Melanocyte of skin (primary cell): ENCODE results near the gene AP5S1. TPM values are rescaled to one million over a fixed set of nuclear protein-coding genes. Genes with fewer than 3 reads are reported as not detected.

ENCODE experiments used
- total RNA-seq, 2 donors: library from RNA; depleted of rRNA; stranded (reverse); fragments of >200 nt; gene quantifications; 2 replicates each; pipeline ENCODE4 v1.2.3, GENCODE V29; 2012

The AP5S1 gene, protein sequence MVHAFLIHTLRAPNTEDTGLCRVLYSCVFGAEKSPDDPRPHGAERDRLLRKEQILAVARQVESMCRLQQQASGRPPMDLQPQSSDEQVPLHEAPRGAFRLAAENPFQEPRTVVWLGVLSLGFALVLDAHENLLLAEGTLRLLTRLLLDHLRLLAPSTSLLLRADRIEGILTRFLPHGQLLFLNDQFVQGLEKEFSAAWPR
- 10 to 100 TPM; 22.3 to 22.7 TPM for total RNA-seq

DNA sequence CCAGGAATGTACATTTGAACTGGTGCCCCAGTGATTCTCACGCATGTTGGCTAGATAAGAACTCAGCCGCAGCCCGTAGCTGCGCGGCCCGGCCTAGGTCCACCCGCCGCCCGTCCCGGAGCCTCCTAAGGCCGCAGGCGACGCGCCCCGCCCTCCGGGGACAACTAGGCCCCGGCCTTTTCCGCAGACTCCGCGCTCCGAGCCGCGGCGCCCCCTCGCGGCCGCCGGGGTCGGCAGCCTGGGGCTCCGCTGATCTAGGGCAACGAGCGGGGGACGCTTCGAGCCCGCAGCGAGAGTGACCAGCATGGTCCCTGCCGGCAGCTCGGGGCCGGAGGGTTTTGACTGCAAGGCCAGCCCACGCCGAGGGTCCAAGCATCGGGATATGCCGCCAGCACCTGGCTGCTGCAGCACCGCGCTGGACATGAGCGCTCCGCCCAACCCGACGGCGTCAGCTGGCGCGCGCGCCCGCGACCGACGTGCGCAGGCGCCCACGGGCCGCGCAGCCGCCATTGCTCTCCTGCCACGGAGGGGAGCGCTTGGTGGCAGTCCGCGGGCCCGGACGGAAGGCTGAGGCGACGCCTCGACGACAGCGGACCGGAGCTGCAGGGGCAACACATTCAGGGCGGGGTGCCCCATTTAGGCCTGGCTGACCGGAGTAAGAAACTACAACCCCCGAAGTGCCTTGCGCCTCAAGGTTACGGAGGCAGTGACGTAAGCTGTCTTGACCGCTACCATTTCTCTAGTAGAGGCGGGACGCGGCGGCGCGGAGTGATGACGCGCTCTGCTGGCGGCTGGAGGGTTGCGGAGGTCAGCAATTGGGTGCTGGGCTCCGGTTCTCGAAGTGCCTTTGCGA lies at the start of gene AP5S1:
Gene AP5S1, plus strand, starts transcription at position 500 of the 853 bp plus-strand sequence. CDS start 1,571 bp downstream, outside the sequence.

DNA sequence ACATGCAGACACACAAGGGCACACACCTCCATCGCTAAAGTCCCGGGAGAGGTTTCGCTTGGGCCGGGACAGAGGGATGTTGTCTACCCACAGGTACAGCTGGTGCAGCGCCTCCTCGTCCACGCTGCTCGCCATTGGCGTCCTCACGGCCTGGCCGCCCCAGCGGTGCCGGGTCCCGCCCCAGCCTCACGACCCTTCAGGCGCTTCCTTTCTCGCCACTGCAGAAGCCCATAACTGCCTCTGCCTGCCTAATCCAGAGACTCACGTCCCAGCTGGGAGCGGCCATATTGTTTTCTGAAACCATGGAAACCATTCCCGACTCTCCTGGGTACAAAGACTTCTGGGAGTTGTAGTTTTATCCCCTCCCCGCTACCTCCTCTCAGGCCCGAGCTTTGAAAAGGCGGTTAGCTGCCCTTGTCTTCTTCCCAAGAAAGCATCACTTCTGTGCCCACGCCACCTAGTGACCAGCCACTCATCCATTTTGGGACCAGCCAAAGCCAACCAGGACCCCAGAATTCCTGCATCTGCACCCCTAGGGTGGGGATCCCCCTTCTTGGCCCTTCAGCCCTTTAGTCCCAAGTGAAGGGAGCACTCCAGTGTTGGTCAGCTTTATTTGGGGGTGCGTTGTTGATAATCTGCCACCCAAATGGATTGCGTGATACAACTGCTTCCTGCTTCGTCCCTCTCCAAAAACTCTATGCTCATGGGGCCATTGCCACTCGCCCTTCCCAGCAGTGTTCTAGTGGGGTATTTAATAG lies 39.0 kb upstream of the AP5S1 start, which contains the start of gene SPEF1:
Gene SPEF1, minus strand, starts transcription at position 296 of the 758 bp plus-strand sequence. Its CDS starts 161 bp downstream, at position 135.

DNA sequence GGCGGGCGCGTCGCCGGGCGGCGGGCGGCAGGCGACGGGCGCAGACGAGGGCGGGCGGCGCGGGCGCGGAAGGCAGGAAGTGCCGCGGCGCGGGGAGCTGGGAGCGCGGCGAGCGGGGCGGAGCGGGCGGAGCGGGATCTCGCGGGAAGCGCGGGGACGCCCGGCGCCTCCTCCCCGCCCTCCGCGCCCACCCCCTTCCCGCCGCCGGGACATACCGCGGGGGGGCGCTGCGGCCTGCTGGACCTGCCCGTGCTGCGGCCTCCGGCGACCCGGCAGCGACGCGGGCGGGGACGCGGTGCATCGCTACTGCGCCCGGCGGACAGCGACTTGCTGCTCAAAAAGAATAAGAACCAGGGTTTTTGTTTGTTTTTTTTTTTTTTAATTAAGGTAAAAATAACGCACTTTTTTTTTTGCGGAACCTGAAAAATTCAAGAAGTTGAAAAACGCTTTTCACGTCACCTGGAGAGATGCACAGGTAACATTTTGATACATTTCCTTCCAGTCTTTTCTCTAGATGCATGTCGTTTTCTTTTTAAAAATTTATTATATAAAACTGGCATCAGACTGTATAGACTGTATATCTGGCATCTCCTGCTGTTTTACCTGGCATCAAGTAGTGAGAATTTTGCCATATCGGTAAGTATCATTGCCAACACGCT lies 33.6 kb upstream of the AP5S1 start, which contains the start of gene CENPB:
Gene CENPB, minus strand, starts transcription at position 76 of the 659 bp plus-strand sequence. CDS start 257 bp downstream, outside the sequence.

DNA sequence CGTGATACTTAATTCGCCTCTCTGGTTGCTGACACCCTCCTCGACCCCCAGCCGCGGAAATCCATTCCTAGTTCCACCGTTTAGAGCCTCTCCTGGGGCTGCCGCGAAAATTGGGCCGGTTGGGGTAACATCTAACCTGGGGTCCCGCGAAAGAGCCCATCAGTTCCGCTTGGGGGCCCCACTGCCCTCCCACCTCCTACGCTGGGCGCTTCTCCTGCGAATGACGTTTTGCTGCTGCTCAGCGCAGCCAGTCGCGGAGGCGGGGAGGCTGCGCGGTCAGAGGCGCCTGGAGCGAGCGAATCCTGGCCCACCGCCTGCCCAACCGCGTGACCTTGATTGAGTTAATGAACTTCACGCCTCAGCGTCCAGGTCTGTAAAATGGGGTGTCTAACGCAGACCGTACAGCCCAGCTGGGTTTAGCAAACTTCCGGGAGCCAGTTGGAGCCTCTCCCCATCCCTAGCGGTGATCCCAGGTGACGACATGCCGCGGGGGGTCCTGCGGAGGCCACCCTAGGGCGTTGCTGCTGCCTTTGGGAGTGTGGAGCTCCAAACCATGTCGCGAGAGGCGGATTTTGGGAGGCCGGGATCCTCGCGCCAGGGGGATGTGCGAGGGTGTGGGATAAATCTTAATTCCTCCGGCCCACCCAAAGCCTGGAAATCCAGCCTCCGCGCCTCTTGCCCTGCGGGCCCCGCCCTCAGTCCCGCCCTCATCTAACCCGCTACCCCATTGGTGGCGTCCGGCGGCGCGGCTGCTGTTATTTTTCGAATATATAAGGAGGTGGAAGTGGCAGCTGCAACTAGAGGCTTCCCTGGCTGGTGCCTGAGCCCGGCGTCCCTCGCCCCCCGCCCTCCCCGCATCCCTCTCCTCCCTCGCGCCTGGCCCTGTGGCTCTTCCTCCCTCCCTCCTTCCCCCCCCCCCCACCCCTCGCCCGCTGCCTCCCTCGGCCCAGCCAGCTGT lies 24.6 kb upstream of the AP5S1 start, which contains the start of gene CDC25B:
Gene CDC25B, plus strand, starts transcription at position 800 of the 958 bp plus-strand sequence. CDS start 222 bp downstream, outside the sequence.

DNA sequence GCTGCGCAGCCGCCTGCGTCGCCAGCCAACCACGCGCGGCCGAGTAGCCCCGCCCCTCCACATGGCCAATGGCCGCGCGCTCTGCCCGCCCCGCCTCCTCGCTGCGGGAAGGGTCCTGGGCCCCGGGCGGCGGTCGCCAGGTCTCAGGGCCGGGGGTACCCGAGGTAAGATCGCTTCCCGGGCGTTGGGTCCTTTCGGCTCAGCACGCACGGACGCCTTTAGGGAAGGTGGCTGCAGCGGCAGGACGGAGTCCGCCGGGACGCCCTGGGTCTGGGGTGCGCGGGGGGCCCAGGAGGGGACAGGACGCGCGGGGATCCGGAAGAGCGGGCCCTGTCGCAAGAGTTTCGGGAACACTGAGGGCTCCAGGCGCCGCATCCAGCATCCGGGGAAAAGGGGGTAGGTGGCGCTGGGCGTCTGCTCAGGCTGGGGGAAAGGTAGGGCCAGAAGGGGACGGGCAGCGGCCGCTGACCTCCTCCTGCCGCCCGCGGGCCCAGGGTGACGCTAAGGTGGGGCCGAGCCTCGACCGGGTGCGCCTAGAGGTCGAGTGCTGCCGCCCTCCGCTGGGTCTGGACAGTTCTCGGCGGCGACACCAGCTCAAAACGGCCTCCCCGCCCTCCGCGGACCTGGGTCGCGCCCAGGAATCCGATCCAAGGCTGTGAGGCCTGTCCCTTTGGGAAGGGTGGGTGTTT lies 26.5 kb downstream of the AP5S1 start, which contains the start of gene MAVS:
Gene MAVS, plus strand, starts transcription at position 95 of the 689 bp plus-strand sequence. CDS start 7,791 bp downstream, outside the sequence.

Other genes with a start within 250 kb of the AP5S1 start
- gene GFRA4, start 157.1 kb upstream of the AP5S1 start, total RNA-seq = not detected
- under 1 TPM; under 0.01 TPM for gene ADAM33, start 138.5 kb upstream of the AP5S1 start, total RNA-seq
- not detected for gene SIGLEC1, start 107.9 kb upstream of the AP5S1 start, total RNA-seq
- gene HSPA12B, start 87.9 kb upstream of the AP5S1 start, total RNA-seq = under 1 TPM in 1 of 2 donors, not detected in 1; under 0.01 TPM
- gene ADISSP, start 52.8 kb upstream of the AP5S1 start, total RNA-seq = 10 to 100 TPM; 22.7 to 38.0 TPM
- gene SPEF1, start 39.1 kb upstream of the AP5S1 start, total RNA-seq = under 1 TPM; under 0.01 TPM
- gene CENPB, start 33.8 kb upstream of the AP5S1 start, total RNA-seq = 100 to 1,000 TPM in 1 of 2 donors, 10 to 100 TPM in 1; 88.8 to 152 TPM
- 10 to 100 TPM; 43.7 to 74.9 TPM for gene CDC25B, start 24.2 kb upstream of the AP5S1 start, total RNA-seq
- 10 to 100 TPM; 17.9 to 24.3 TPM for gene MAVS, start 26.3 kb downstream of the AP5S1 start, total RNA-seq
- 10 to 100 TPM; 49.6 to 63.6 TPM for gene PANK2, start 68.8 kb downstream of the AP5S1 start, total RNA-seq
- 10 to 100 TPM in 1 of 2 donors, 1 to 10 TPM in 1; 7.9 to 11.0 TPM for gene RNF24, start 195.0 kb downstream of the AP5S1 start, total RNA-seq